ENCODE results near the gene SFTPA1. TPM values are rescaled to one million over a fixed set of nuclear protein-coding genes. Genes with fewer than 3 reads are reported as not detected.
"Not testable (repeated sequence)": the region's sequence is repeated elsewhere in the genome, so short reads cannot be mapped to it uniquely, and the experiment has no call there.

Gene SFTPA1
- total and polyA plus RNA-seq, 10 of the 15 experiments (the other 5 are each of a cell fraction or from before 2014, with no cell fraction given), result 3.7 TPM; not detected in 9

- intact Hi-C loops (cut with micrococcal nuclease; ENCODE audit: unreplicated experiment); POLR2A ChIA-PET; BruUV-seq (replicated peaks); RAD21 ChIA-PET (ENCODE audit: unreplicated experiment); H3K27me3 ChIP-seq (replicated peaks in 1 of 2; ENCODE audit: control insufficient read depth in 2 of 2, insufficient read depth in 2 of 2, low read length in 1 of 2); H3K9ac ChIP-seq (ENCODE audit: control insufficient read depth, insufficient read depth, low read length); SMC1A ChIA-PET (ENCODE audit: uncharacterized antibody, unreplicated experiment); H2AFZ ChIP-seq (ENCODE audit: control insufficient read depth, low read depth, low read length); H3K4me3 ChIP-seq; H3K4me1 ChIP-seq (ENCODE audit: control insufficient read depth, insufficient read depth, low read length); DNase-seq (ENCODE audit: low read depth, low spot score); in situ Hi-C loops (cut with MboI); ATAC-seq; H3K9me3 ChIP-seq (replicated peaks; ENCODE audit: control insufficient read depth, insufficient read depth, low read length); H3K36me3 ChIP-seq (ENCODE audit: control insufficient read depth in 2 of 2, insufficient read depth in 2 of 2, low read length in 1 of 2); H3K27ac ChIP-seq (ENCODE audit: control insufficient read depth, insufficient read depth); H3K79me2 ChIP-seq (ENCODE audit: control insufficient read depth, insufficient read depth, low read length); H3K4me2 ChIP-seq (ENCODE audit: control insufficient read depth, insufficient read depth); H4K20me1 ChIP-seq (ENCODE audit: control insufficient read depth, insufficient read depth); CTCF ChIA-PET: not testable (repeated sequence)
- WGBS (ENCODE audit: insufficient coverage, insufficient replicate concordance, low lambda C conversion rate, missing lambda C conversion rate), result 19% methylated on average over 18 of the region's 18 CpGs
- FAIRE-seq, result peak; percentile 7
These were observed 646 bp downstream of the SFTPA1 start for GRCh38 chr10:79611193-79611976.

- no peak for FAIRE-seq
- Histone ChIP-seq H3K27me3 (replicated peaks in 1 of 2; ENCODE audit: control insufficient read depth in 2 of 2, insufficient read depth in 2 of 2, low read length in 1 of 2) (peaks cover 0 to 2% of the 10 kb centered on the region in 2 experiments; a peak in 2 of 4 replicates), H3K27ac (ENCODE audit: control insufficient read depth, insufficient read depth) (no peak overlapping the region), H3K9ac (ENCODE audit: control insufficient read depth, insufficient read depth, low read length) (no peak overlapping the region), H3K9me3 (replicated peaks; ENCODE audit: control insufficient read depth, insufficient read depth, low read length) (no peaks in the 10 kb centered on the region), H2AFZ (ENCODE audit: control insufficient read depth, low read depth, low read length) (no peak overlapping the region), H3K4me2 (ENCODE audit: control insufficient read depth, insufficient read depth) (no peak overlapping the region), H3K4me3 (no peak overlapping the region), H3K36me3 (ENCODE audit: control insufficient read depth in 2 of 2, insufficient read depth in 2 of 2, low read length in 1 of 2) (no peaks in the 10 kb centered on the region), H3K4me1 (ENCODE audit: control insufficient read depth, insufficient read depth, low read length) (no peaks in the 10 kb centered on the region), H4K20me1 (ENCODE audit: control insufficient read depth, insufficient read depth) (no peaks in the 10 kb centered on the region), H3K79me2 (ENCODE audit: control insufficient read depth, insufficient read depth, low read length) (no peaks in the 10 kb centered on the region)
- ChIA-PET RAD21 (ENCODE audit: unreplicated experiment) (no interaction called here), POLR2A (no interaction called here), SMC1A (ENCODE audit: uncharacterized antibody, unreplicated experiment) (no interaction called here), CTCF (no interaction called here)
- TF ChIP-seq TARDBP (IDR thresholded peaks at IDR 0.05; ENCODE audit: borderline replicate concordance) (no peak), NR2C1 (IDR thresholded peaks at IDR 0.05) (no peak), SUPT20H (IDR thresholded peaks at IDR 0.05; ENCODE audit: borderline replicate concordance, control insufficient read depth, low read depth, low read length) (no peak), TAF1 (IDR thresholded peaks at IDR 0.05; ENCODE audit: borderline replicate concordance, low read depth, low read length) (no peak), NR2F1 (conservative IDR thresholded peaks at IDR 0.05) (no peak), JUNB (IDR thresholded peaks at IDR 0.05) (no peak), ASH2L (IDR thresholded peaks at IDR 0.05; ENCODE audit: borderline replicate concordance, low read depth) (no peak), MXI1 (IDR thresholded peaks at IDR 0.05; ENCODE audit: low read depth, low read length) (no peak), SPI1 (IDR thresholded peaks at IDR 0.05; ENCODE audit: borderline replicate concordance, insufficient read depth, low read depth, low read length) (no peak), POLR2AphosphoS2 (IDR thresholded peaks at IDR 0.05; ENCODE audit: low read depth, low read length) (no peak), MEF2A (IDR thresholded peaks at IDR 0.05; ENCODE audit: insufficient read depth, low read depth, low read length) (no peak), KLF5 (IDR thresholded peaks at IDR 0.05; ENCODE audit: partially characterized antibody) (no peak), GABPA (IDR thresholded peaks at IDR 0.05; ENCODE audit: low read depth) (no peak)
- 14% methylated on average over 3 of the region's 3 CpGs for WGBS (ENCODE audit: insufficient coverage, insufficient replicate concordance, low lambda C conversion rate, missing lambda C conversion rate)
- no peak for ATAC-seq
- intact Hi-C loops (cut with micrococcal nuclease; ENCODE audit: unreplicated experiment) (no loop called here), in situ Hi-C loops (cut with MboI) (no loop called here)
- no TSS peak for BruUV-seq (replicated peaks)
- no peak for DNase-seq (ENCODE audit: low read depth, low spot score)
These were observed 4.8 kb downstream of the SFTPA1 start for GRCh38 chr10:79615577-79615976.
